H1 (cell line): Measurements from ENCODE around the gene VNN1. TPM values are rescaled to one million over a fixed set of nuclear protein-coding genes. Genes with fewer than 3 reads are reported as not detected.

Experiments used
- ATF2 ChIP-seq: IDR thresholded peaks from 2 replicates; pipeline ENCODE4 v1.6.1; 2012; ENCODE audit warnings: low read length, inconsistent platforms
- CEBPB ChIP-seq: IDR thresholded peaks from 2 replicates; pipeline ENCODE4 v1.6.1; 2012; ENCODE audit warnings: low read depth, low read length
- CHD2 ChIP-seq: IDR thresholded peaks from 2 replicates; pipeline ENCODE4 v1.6.1; 2012; ENCODE audit warnings: low read length, improper control_type of control experiment
- CHD7 ChIP-seq: fragments of 300-600 bp; sonication (generic); IDR thresholded peaks from 2 replicates; pipeline ENCODE4 v1.7.1; 2012; ENCODE audit warnings: low read length, moderate library complexity, mild to moderate bottlenecking, inconsistent platforms; ENCODE audit not compliant: insufficient replicate concordance
- E2F6 ChIP-seq: IDR thresholded peaks from 2 replicates; pipeline ENCODE4 v1.6.1; 2012; ENCODE audit warnings: inconsistent platforms
- JUN ChIP-seq: IDR thresholded peaks from 2 replicates; pipeline ENCODE4 v1.6.1; 2011; ENCODE audit warnings: low read depth, mild to moderate bottlenecking, improper control_type of control experiment, low read length
- JUND ChIP-seq: IDR thresholded peaks from 2 replicates; pipeline ENCODE4 v1.6.1; 2011; ENCODE audit warnings: mild to moderate bottlenecking, improper control_type of control experiment, low read length
- NRF1 ChIP-seq: IDR thresholded peaks from 2 replicates; pipeline ENCODE4 v1.6.1; 2011; ENCODE audit warnings: mild to moderate bottlenecking, low read depth, low read length, improper control_type of control experiment
- SAP30 ChIP-seq: fragments of 300-600 bp; sonication (generic); IDR thresholded peaks from 2 replicates; pipeline ENCODE4 v1.7.1; 2012; ENCODE audit warnings: low read length, moderate library complexity, mild to moderate bottlenecking, inconsistent platforms; ENCODE audit not compliant: insufficient read depth, insufficient replicate concordance
- TBP ChIP-seq: IDR thresholded peaks from 2 replicates; pipeline ENCODE4 v1.6.1; 2011; ENCODE audit warnings: low read depth, low read length, improper control_type of control experiment
- polyA plus RNA-seq, 7 experiments: library from polyadenylated mRNA; depleted of rRNA in 3 of 7; stranded (reverse) in 5 of 7; unstranded in 2 of 7; fragments of >200 nt in 5 of 7; fragments of 200-250 nt in 2 of 7; gene quantifications; 1 replicate in 5 of 7; 2 replicates in 1 of 7; 4 replicates in 1 of 7; pipeline versions ENCODE4 v1.2.1 to v1.2.3, GENCODE V29; 2011 to 2013; ENCODE audit warnings: missing spikeins in 2 of 7, mixed read lengths in 2 of 7
- total RNA-seq: library from RNA; stranded (reverse); fragmentation: NEBNext Ultra II Directional; extraction: Animal tissue kit (Norgen Biotek cat#: 25700); gene quantifications from 2 replicates; pipeline ENCODE4 v1.2.1, GENCODE V29; 2021

Gene VNN1
- total and polyA plus RNA-seq, 2 of the 8 experiments (the other 6 are each of a cell fraction or from before 2014, with no cell fraction given) = not detected

- TF ChIP-seq CHD7 = no peak
- no peak for TF ChIP-seq E2F6
- no peak for TF ChIP-seq JUN
- TF ChIP-seq JUND = no peak
- no peak for TF ChIP-seq ATF2
- no peak for TF ChIP-seq CEBPB
- TF ChIP-seq CHD2 = no peak
- no peak for TF ChIP-seq SAP30
- TF ChIP-seq TBP = no peak
- TF ChIP-seq NRF1 = no peak
These were observed 79.1 kb downstream of the VNN1 start (continued) for GRCh38 chr6:132634796-132635195.
